ENCODE measurements around the gene MYBPC3. TPM values are rescaled to one million over a fixed set of nuclear protein-coding genes. Genes with fewer than 3 reads are reported as not detected.

Gene MYBPC3
- polyA plus RNA-seq, 3 donors: 0.03 to 7.8 TPM; not detected in 1

- WGBS (ENCODE audit: insufficient coverage): no CpG with 5 or more reads among the region's 4 CpGs
- peaks cover 81 to 95% of the 10 kb centered on the region in 2 donors for H3K36me3 Mint-ChIP-seq
- no peak for TF ChIP-seq CTCF (IDR thresholded peaks at IDR 0.05)
Observed at GRCh38 chr11:47296045-47296444, 56.5 kb downstream of the MYBPC3 start.

GRCh38 chr11:47295385-47295784 is 57.1 kb downstream of the MYBPC3 start:
- no peak overlapping the region for H3K4me3 ChIP-seq (replicated peaks in 1 of 3; ENCODE audit: low read depth in 2 of 3, low read length in 3 of 3)
- Mint-ChIP-seq H3K9me3 (peaks cover 0 to 4% (median 0%) of the 10 kb centered on the region in 7 donors), H3K4me3 (no peak overlapping the region), H3K27me3 (ENCODE audit: low read depth in 3 of 3) (no peaks in the 10 kb centered on the region), H3K36me3 (peaks cover 81 to 95% of the 10 kb centered on the region in 2 donors), H3K4me1 (no peaks in the 10 kb centered on the region), H3K27ac (peak overlapping the region in 1 of 7 donors; percentile 55)
- no peaks in the 10 kb centered on the region for H3K9me3 ChIP-seq (replicated peaks in 1 of 2; ENCODE audit: control insufficient read depth in 1 of 2, insufficient read depth in 1 of 2, low read length in 2 of 2)
- H3K36me3 ChIP-seq (replicated peaks in 1 of 2; ENCODE audit: control insufficient read depth in 1 of 2, insufficient read depth in 2 of 2, low read length in 2 of 2): peaks cover 90 to 99% of the 10 kb centered on the region in 2 donors
- no peak overlapping the region for H3K4me2 ChIP-seq (replicated peaks; ENCODE audit: extremely low read depth, low read length, poor library complexity, severe bottlenecking)
- no peak overlapping the region for H2AFZ ChIP-seq (ENCODE audit: insufficient read depth, low read depth, low read length, poor library complexity, severe bottlenecking)
- WGBS (ENCODE audit: insufficient coverage): no CpG with 5 or more reads among the region's 5 CpGs
- no peaks in the 10 kb centered on the region for H3K27me3 ChIP-seq (ENCODE audit: control insufficient read depth in 2 of 2, insufficient read depth in 2 of 2, low read length in 2 of 2)
- intact Hi-C loops (cut with micrococcal nuclease): no loop called here
- no peak for DNase-seq
- peaks cover 44% of the 10 kb centered on the region for H4K20me1 ChIP-seq (ENCODE audit: insufficient read depth, low read length)
- no peak overlapping the region for H3K27ac ChIP-seq (ENCODE audit: low read depth in 1 of 2, low read length in 2 of 2)
- H3K9ac ChIP-seq (ENCODE audit: insufficient read depth, low read length, poor library complexity, severe bottlenecking): no peak overlapping the region
- TF ChIP-seq CTCF (IDR thresholded peaks at IDR 0.05): no peak
- H3K79me2 ChIP-seq (ENCODE audit: insufficient read depth, low read length): peaks cover 13% of the 10 kb centered on the region
- H3K4me1 ChIP-seq (ENCODE audit: control insufficient read depth in 1 of 2, insufficient read depth in 2 of 2, low read length in 2 of 2): no peaks in the 10 kb centered on the region

More at GRCh38 chr11:47296045-47296444, 56.5 kb downstream of the MYBPC3 start:
- H3K79me2 ChIP-seq (ENCODE audit: insufficient read depth, low read length): peaks cover 13% of the 10 kb centered on the region
- H3K9me3 ChIP-seq (replicated peaks in 1 of 2; ENCODE audit: control insufficient read depth in 1 of 2, insufficient read depth in 1 of 2, low read length in 2 of 2): no peaks in the 10 kb centered on the region
- Mint-ChIP-seq H3K4me1 (no peaks in the 10 kb centered on the region), H3K27me3 (ENCODE audit: low read depth in 3 of 3) (no peaks in the 10 kb centered on the region), H3K9me3 (peaks cover 0 to 4% (median 0%) of the 10 kb centered on the region in 7 donors), H3K27ac (no peak overlapping the region), H3K4me3 (no peak overlapping the region)
- no peak overlapping the region for H3K27ac ChIP-seq (ENCODE audit: low read depth in 1 of 2, low read length in 2 of 2)
- H3K4me1 ChIP-seq (ENCODE audit: control insufficient read depth in 1 of 2, insufficient read depth in 2 of 2, low read length in 2 of 2): no peaks in the 10 kb centered on the region
- H3K27me3 ChIP-seq (ENCODE audit: control insufficient read depth in 2 of 2, insufficient read depth in 2 of 2, low read length in 2 of 2): no peaks in the 10 kb centered on the region
- DNase-seq: no peak
- intact Hi-C loops (cut with micrococcal nuclease): no loop called here
- H3K36me3 ChIP-seq (replicated peaks in 1 of 2; ENCODE audit: control insufficient read depth in 1 of 2, insufficient read depth in 2 of 2, low read length in 2 of 2): peaks cover 87 to 99% of the 10 kb centered on the region in 2 donors
- H3K9ac ChIP-seq (ENCODE audit: insufficient read depth, low read length, poor library complexity, severe bottlenecking): no peak overlapping the region
- peaks cover 40% of the 10 kb centered on the region for H4K20me1 ChIP-seq (ENCODE audit: insufficient read depth, low read length)
- H3K4me3 ChIP-seq (replicated peaks in 1 of 3; ENCODE audit: low read depth in 2 of 3, low read length in 3 of 3): no peak overlapping the region
- H2AFZ ChIP-seq (ENCODE audit: insufficient read depth, low read depth, low read length, poor library complexity, severe bottlenecking): no peak overlapping the region
- no peak overlapping the region for H3K4me2 ChIP-seq (replicated peaks; ENCODE audit: extremely low read depth, low read length, poor library complexity, severe bottlenecking)

Measured in CD14-positive monocyte (primary cell).